Neural progenitor cell (in vitro differentiated cells): Measurements from ENCODE around the gene CD33. TPM values are rescaled to one million over a fixed set of nuclear protein-coding genes. Genes with fewer than 3 reads are reported as not detected.

Experiments
- DNase-seq: peaks from one replicate; pipeline ENCODE4 v3.0.0-alpha.2; 2016; ENCODE audit warnings: low spot score
- H2AFZ ChIP-seq: fragments of 200-600 bp; sonication (generic); replicated peaks from 2 replicates; pipeline ENCODE4 v1.6.1; 2016; ENCODE audit warnings: antibody characterized with exemption
- H3F3A ChIP-seq: fragments of 200-600 bp; sonication (generic); 2 replicates; pipeline ENCODE4 v1.6.1; 2016; ENCODE audit warnings: antibody characterized with exemption, low read depth
- H3K27ac ChIP-seq: fragments of 200-600 bp; sonication (generic); 2 replicates; pipeline ENCODE4 v1.5.1; 2016; ENCODE audit warnings: mild to moderate bottlenecking
- H3K27me3 ChIP-seq: fragments of 200-600 bp; sonication (generic); 2 replicates; pipeline ENCODE4 v1.6.1; 2016; ENCODE audit warnings: mild to moderate bottlenecking, moderate library complexity
- H3K36me3 ChIP-seq: fragments of 200-600 bp; sonication (generic); 2 replicates; pipeline ENCODE4 v1.5.1; 2016
- H3K4me1 ChIP-seq: fragments of 200-600 bp; sonication (generic); 2 replicates; pipeline ENCODE4 v1.6.1; 2016; ENCODE audit warnings: mixed run types
- H3K4me2 ChIP-seq: fragments of 200-600 bp; sonication (generic); 2 replicates; pipeline ENCODE4 v1.6.1; 2016
- H3K4me3 ChIP-seq: fragments of 200-600 bp; sonication (generic); 2 replicates; pipeline ENCODE4 v1.5.1; 2016
- H3K79me2 ChIP-seq: fragments of 200-600 bp; sonication (generic); 2 replicates; pipeline ENCODE4 v1.6.1; 2016; ENCODE audit warnings: low read depth
- H3K9ac ChIP-seq: fragments of 200-600 bp; sonication (generic); 2 replicates; pipeline ENCODE4 v1.6.1; 2016
- H3K9me3 ChIP-seq: fragments of 200-600 bp; sonication (generic); 2 replicates; pipeline ENCODE4 v1.5.1; 2016; ENCODE audit warnings: low read depth
- H4K20me1 ChIP-seq: fragments of 200-600 bp; sonication (generic); 2 replicates; pipeline ENCODE4 v1.6.1; 2016; ENCODE audit warnings: low read depth
- H3K27ac Mint-ChIP-seq: 3 replicates; pipeline ENCODE4 v1.8.0; 2021; ENCODE audit warnings: mixed read lengths
- H3K27me3 Mint-ChIP-seq: 2 replicates; pipeline ENCODE4 v1.8.0; 2022; ENCODE audit warnings: low read depth, mild to moderate bottlenecking, inconsistent platforms, moderate library complexity, mixed read lengths; ENCODE audit not compliant: insufficient read depth
- H3K36me3 Mint-ChIP-seq: 3 replicates; pipeline ENCODE4 v1.8.0; 2021; ENCODE audit warnings: mixed read lengths
- H3K4me1 Mint-ChIP-seq: 3 replicates; pipeline ENCODE4 v1.8.0; 2021; ENCODE audit warnings: mixed read lengths
- H3K4me3 Mint-ChIP-seq: 3 replicates; pipeline ENCODE4 v1.8.0; 2021; ENCODE audit warnings: mild to moderate bottlenecking, moderate library complexity, mixed read lengths
- H3K9me3 Mint-ChIP-seq: 3 replicates; pipeline ENCODE4 v1.8.0; 2020; ENCODE audit warnings: mixed read lengths
- CTCF ChIP-seq: fragments of 200-600 bp; sonication (generic); IDR thresholded peaks from 2 replicates; pipeline ENCODE4 v1.5.1; 2017; ENCODE audit warnings: antibody characterized with exemption, mild to moderate bottlenecking
- EZH2 ChIP-seq: fragments of 200-600 bp; sonication (generic); IDR thresholded peaks from 2 replicates; pipeline ENCODE4 v1.6.1; 2017; ENCODE audit warnings: antibody characterized with exemption, mild to moderate bottlenecking, moderate library complexity
- EZH2phosphoT487 ChIP-seq: fragments of 200-600 bp; sonication (generic); IDR thresholded peaks from 2 replicates; pipeline ENCODE4 v1.6.1; 2017; ENCODE audit warnings: antibody characterized with exemption
- total RNA-seq: library from RNA; depleted of rRNA; stranded (reverse); fragments of >200 nt; gene quantifications from 2 replicates; pipeline ENCODE4 v1.2.3, GENCODE V29; 2015; ENCODE audit warnings: low replicate concordance

Gene CD33
- total RNA-seq, 1 donor from 2014 or later: not detected

- Mint-ChIP-seq H3K27me3 (peaks cover 2% of the 10 kb centered on the region), H3K4me3 (no peak overlapping the region), H3K36me3 (no peaks in the 10 kb centered on the region), H3K27ac (no peak overlapping the region), H3K4me1 (no peaks in the 10 kb centered on the region), H3K9me3 (no peaks in the 10 kb centered on the region)
- H3K9ac ChIP-seq: no peak overlapping the region
- no peaks in the 10 kb centered on the region for H3K9me3 ChIP-seq
- no peak overlapping the region for H3K27ac ChIP-seq
- H4K20me1 ChIP-seq: no peaks in the 10 kb centered on the region
- no peaks in the 10 kb centered on the region for H3K79me2 ChIP-seq
- DNase-seq: no peak
- no peaks in the 10 kb centered on the region for H3K4me1 ChIP-seq
- no peak overlapping the region for H3K4me2 ChIP-seq
- no peaks in the 10 kb centered on the region for H3K36me3 ChIP-seq
- no peak overlapping the region for H3K4me3 ChIP-seq
- no peak overlapping the region for H2AFZ ChIP-seq
- no peak for TF ChIP-seq CTCF
- TF ChIP-seq EZH2phosphoT487: no peak
- no peak for TF ChIP-seq EZH2
- H3F3A ChIP-seq: no peaks in the 10 kb centered on the region
- peaks cover 30% of the 10 kb centered on the region for H3K27me3 ChIP-seq
Measured at GRCh38 chr19:51183629-51184028, 41.3 kb upstream of the CD33 start.

GRCh38 chr19:51185069-51185867 is 39.6 kb upstream of the CD33 start:
- no peaks in the 10 kb centered on the region for H3K36me3 Mint-ChIP-seq
- H4K20me1 ChIP-seq: no peaks in the 10 kb centered on the region
- H3K4me1 Mint-ChIP-seq: no peaks in the 10 kb centered on the region
- H3K27me3 ChIP-seq: peaks cover 28% of the 10 kb centered on the region
- no peak for DNase-seq
- no peak overlapping the region for H3K4me3 Mint-ChIP-seq
- H3K9ac ChIP-seq: no peak overlapping the region
- no peak overlapping the region for H3K27ac ChIP-seq
- H3F3A ChIP-seq: no peaks in the 10 kb centered on the region
- H3K79me2 ChIP-seq: no peaks in the 10 kb centered on the region
- H3K9me3 Mint-ChIP-seq: no peaks in the 10 kb centered on the region
- no peaks in the 10 kb centered on the region for H3K4me1 ChIP-seq
- no peak overlapping the region for H3K4me3 ChIP-seq
- H3K4me2 ChIP-seq: no peak overlapping the region
- H2AFZ ChIP-seq: no peak overlapping the region
- H3K36me3 ChIP-seq: no peaks in the 10 kb centered on the region
- no peak overlapping the region for H3K27ac Mint-ChIP-seq
- H3K27me3 Mint-ChIP-seq: peaks cover 2% of the 10 kb centered on the region
- no peaks in the 10 kb centered on the region for H3K9me3 ChIP-seq
- TF ChIP-seq EZH2phosphoT487 (no peak), CTCF (no peak)

- Mint-ChIP-seq H3K36me3 (no peaks in the 10 kb centered on the region), H3K9me3 (no peaks in the 10 kb centered on the region), H3K27me3 (peaks cover 2% of the 10 kb centered on the region), H3K4me3 (no peak overlapping the region), H3K4me1 (no peaks in the 10 kb centered on the region), H3K27ac (no peak overlapping the region)
- no peak overlapping the region for H3K9ac ChIP-seq
- no peak for DNase-seq
- H3F3A ChIP-seq: no peaks in the 10 kb centered on the region
- no peaks in the 10 kb centered on the region for H3K9me3 ChIP-seq
- H3K4me1 ChIP-seq: no peaks in the 10 kb centered on the region
- no peaks in the 10 kb centered on the region for H3K79me2 ChIP-seq
- peaks cover 28% of the 10 kb centered on the region for H3K27me3 ChIP-seq
- H3K27ac ChIP-seq: no peak overlapping the region
- H4K20me1 ChIP-seq: no peaks in the 10 kb centered on the region
- no peak overlapping the region for H3K4me3 ChIP-seq
- TF ChIP-seq CTCF (no peak), EZH2phosphoT487 (no peak), EZH2 (no peak)
- no peaks in the 10 kb centered on the region for H3K36me3 ChIP-seq
- H2AFZ ChIP-seq: no peak overlapping the region
- no peak overlapping the region for H3K4me2 ChIP-seq
Measured at GRCh38 chr19:51185868-51186215, 39.0 kb upstream of the CD33 start.
